ENCODE measurements around the gene SNX9.

Gene SNX9

GRCh38 chr6:157861814-157862213 lies 38.8 kb downstream of the SNX9 start:
- Histone ChIP-seq H3F3A (ENCODE audit: insufficient read depth, low read length) (no peaks in the 10 kb centered on the region), H3K9me2 (ENCODE audit: low read depth, low read length) (no peaks in the 10 kb centered on the region), H3K4me1 (ENCODE audit: insufficient read depth, low read length, severe bottlenecking) (no peaks in the 10 kb centered on the region), H3K27ac (ENCODE audit: low read depth, low read length, poor library complexity, severe bottlenecking) (no peak overlapping the region), H3K9me3 (ENCODE audit: low read length) (no peaks in the 10 kb centered on the region), H3K4me3 (ENCODE audit: low read depth, low read length, poor library complexity, severe bottlenecking) (no peak overlapping the region), H3K9ac (ENCODE audit: low read length) (no peak overlapping the region), H3K79me2 (ENCODE audit: insufficient read depth, low read length) (no peaks in the 10 kb centered on the region), H4K20me1 (ENCODE audit: insufficient read depth, low read length) (no peaks in the 10 kb centered on the region), H3K4me2 (ENCODE audit: low read length) (no peak overlapping the region), H2AFZ (ENCODE audit: low read length) (no peak overlapping the region), H3K27me3 (ENCODE audit: insufficient read depth, low read length) (no peaks in the 10 kb centered on the region), H3K36me3 (ENCODE audit: insufficient read depth, low read length) (no peaks in the 10 kb centered on the region)
- TF ChIP-seq EZH2 (IDR thresholded peaks at IDR 0.05; ENCODE audit: borderline replicate concordance, low read length) (no peak), CTCF (IDR thresholded peaks at IDR 0.05; ENCODE audit: low read length) (no peak)

- TF ChIP-seq EZH2 (IDR thresholded peaks at IDR 0.05; ENCODE audit: borderline replicate concordance, low read length) = no peak
- TF ChIP-seq CTCF (IDR thresholded peaks at IDR 0.05; ENCODE audit: low read length) = no peak
- Histone ChIP-seq H3K79me2 (ENCODE audit: insufficient read depth, low read length) (no peaks in the 10 kb centered on the region), H3K36me3 (ENCODE audit: insufficient read depth, low read length) (no peaks in the 10 kb centered on the region), H3K27me3 (ENCODE audit: insufficient read depth, low read length) (no peaks in the 10 kb centered on the region), H3K27ac (ENCODE audit: low read depth, low read length, poor library complexity, severe bottlenecking) (no peak overlapping the region), H3K9me2 (ENCODE audit: low read depth, low read length) (no peaks in the 10 kb centered on the region), H3K9ac (ENCODE audit: low read length) (no peak overlapping the region), H3K4me3 (ENCODE audit: low read depth, low read length, poor library complexity, severe bottlenecking) (no peak overlapping the region), H4K20me1 (ENCODE audit: insufficient read depth, low read length) (no peaks in the 10 kb centered on the region), H3K9me3 (ENCODE audit: low read length) (no peaks in the 10 kb centered on the region), H3K4me2 (ENCODE audit: low read length) (no peak overlapping the region), H2AFZ (ENCODE audit: low read length) (no peak overlapping the region), H3K4me1 (ENCODE audit: insufficient read depth, low read length, severe bottlenecking) (no peaks in the 10 kb centered on the region), H3F3A (ENCODE audit: insufficient read depth, low read length) (no peaks in the 10 kb centered on the region)
Observed at GRCh38 chr6:157862706-157863105, 39.7 kb downstream of the SNX9 start.

GRCh38 chr6:157864185-157864761 lies 41.2 kb downstream of the SNX9 start:
- Histone ChIP-seq H3K9ac (ENCODE audit: low read length) (no peak overlapping the region), H3K9me2 (ENCODE audit: low read depth, low read length) (no peaks in the 10 kb centered on the region), H3K4me2 (ENCODE audit: low read length) (no peak overlapping the region), H2AFZ (ENCODE audit: low read length) (no peak overlapping the region), H3K27ac (ENCODE audit: low read depth, low read length, poor library complexity, severe bottlenecking) (no peak overlapping the region), H3K4me3 (ENCODE audit: low read depth, low read length, poor library complexity, severe bottlenecking) (no peak overlapping the region), H3K36me3 (ENCODE audit: insufficient read depth, low read length) (no peaks in the 10 kb centered on the region), H3K4me1 (ENCODE audit: insufficient read depth, low read length, severe bottlenecking) (no peaks in the 10 kb centered on the region), H4K20me1 (ENCODE audit: insufficient read depth, low read length) (no peaks in the 10 kb centered on the region), H3K27me3 (ENCODE audit: insufficient read depth, low read length) (no peaks in the 10 kb centered on the region), H3K9me3 (ENCODE audit: low read length) (no peaks in the 10 kb centered on the region), H3K79me2 (ENCODE audit: insufficient read depth, low read length) (no peaks in the 10 kb centered on the region), H3F3A (ENCODE audit: insufficient read depth, low read length) (no peaks in the 10 kb centered on the region)
- TF ChIP-seq CTCF (IDR thresholded peaks at IDR 0.05; ENCODE audit: low read length) (no peak), EZH2 (IDR thresholded peaks at IDR 0.05; ENCODE audit: borderline replicate concordance, low read length) (no peak)
